ENCODE results near the gene R3HDM4. TPM values are rescaled to one million over a fixed set of nuclear protein-coding genes. Genes with fewer than 3 reads are reported as not detected.

Gene R3HDM4
- total RNA-seq, 1 donor from 2014 or later, result 29.4 TPM

Other genes starting within 250 kb of the R3HDM4 start
- gene FSTL3, start 236.8 kb downstream of the R3HDM4 start, total RNA-seq, result 3.1 and 5.9 TPM in 2 replicates
- not detected in 2 replicates for gene PRSS57, start 217.8 kb downstream of the R3HDM4 start, total RNA-seq
- gene PALM, start 204.3 kb downstream of the R3HDM4 start, total RNA-seq, result 35.3 and 54.0 TPM in 2 replicates
- gene MISP, start 162.1 kb downstream of the R3HDM4 start, total RNA-seq, result not detected in 2 replicates
- 128 and 154 TPM in 2 replicates for gene PTBP1, start 115.8 kb downstream of the R3HDM4 start, total RNA-seq
- 0.38 and 0.39 TPM in 2 replicates for gene PLPPR3, start 91.3 kb downstream of the R3HDM4 start, total RNA-seq
- not detected in 2 replicates for gene AZU1, start 85.4 kb downstream of the R3HDM4 start, total RNA-seq
- not detected in 2 replicates for gene PRTN3, start 72.2 kb downstream of the R3HDM4 start, total RNA-seq
- not detected in 2 replicates for gene ELANE, start 60.9 kb downstream of the R3HDM4 start, total RNA-seq
- 2.2 and 2.5 TPM in 2 replicates for gene CFD, start 53.6 kb downstream of the R3HDM4 start, total RNA-seq
- 20.2 and 30.7 TPM in 2 replicates for gene MED16, start 20.0 kb downstream of the R3HDM4 start, total RNA-seq
- not detected in 2 replicates for gene RNU6-9, start 19.7 kb downstream of the R3HDM4 start, total RNA-seq
- under 0.01 TPM in 1 of 2 replicates, not detected in the other for gene KISS1R, start 4.1 kb upstream of the R3HDM4 start, total RNA-seq
- gene ARID3A, start 12.8 kb upstream of the R3HDM4 start, total RNA-seq, result 4.2 and 7.2 TPM in 2 replicates
- 79.8 and 94.1 TPM in 2 replicates for gene WDR18, start 71.1 kb upstream of the R3HDM4 start, total RNA-seq
- gene GRIN3B, start 87.2 kb upstream of the R3HDM4 start, total RNA-seq, result 0.25 and 0.26 TPM in 2 replicates
- 31.8 and 60.1 TPM in 2 replicates for gene TMEM259, start 107.9 kb upstream of the R3HDM4 start, total RNA-seq
- gene RNU6-2, start 108.3 kb upstream of the R3HDM4 start, total RNA-seq, result not detected in 2 replicates
- 92.6 and 93.6 TPM in 2 replicates for gene CNN2, start 113.4 kb upstream of the R3HDM4 start, total RNA-seq
- 3.7 and 4.6 TPM in 2 replicates for gene ABCA7, start 126.9 kb upstream of the R3HDM4 start, total RNA-seq
- gene ARHGAP45, start 153.9 kb upstream of the R3HDM4 start, total RNA-seq, result 13.5 and 24.6 TPM in 2 replicates
- 87.6 and 89.4 TPM in 2 replicates for gene POLR2E, start 182.2 kb upstream of the R3HDM4 start, total RNA-seq
- 461 and 469 TPM in 2 replicates for gene GPX4, start 190.8 kb upstream of the R3HDM4 start, total RNA-seq

Data from dermis microvascular lymphatic vessel endothelial cell (primary cell).